ENCODE measurements around the gene DNAI7.

DNAI7 gene

DNA sequence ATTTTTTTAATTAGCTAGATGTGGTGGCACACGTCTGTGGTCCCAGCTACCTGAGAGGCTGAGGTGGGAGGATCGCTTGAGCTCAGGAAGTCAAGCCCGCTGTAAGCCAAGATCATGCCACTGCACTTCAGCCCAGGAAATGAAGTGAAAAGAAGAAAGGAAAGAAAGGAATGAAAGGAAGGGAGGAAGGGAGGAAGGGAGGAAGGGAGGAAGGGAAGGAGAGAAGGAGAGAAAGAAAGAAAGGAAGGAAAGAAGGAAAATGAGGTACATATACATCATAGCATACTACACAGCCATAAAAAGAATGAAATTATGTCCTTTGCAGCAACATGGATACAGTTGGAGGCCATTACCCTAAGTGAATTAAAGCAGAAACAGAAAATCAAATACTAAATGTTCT is 12.2 kb downstream of the DNAI7 start:
- no peak for DNase-seq (ENCODE audit: low read depth in 2 of 2)

DNA sequence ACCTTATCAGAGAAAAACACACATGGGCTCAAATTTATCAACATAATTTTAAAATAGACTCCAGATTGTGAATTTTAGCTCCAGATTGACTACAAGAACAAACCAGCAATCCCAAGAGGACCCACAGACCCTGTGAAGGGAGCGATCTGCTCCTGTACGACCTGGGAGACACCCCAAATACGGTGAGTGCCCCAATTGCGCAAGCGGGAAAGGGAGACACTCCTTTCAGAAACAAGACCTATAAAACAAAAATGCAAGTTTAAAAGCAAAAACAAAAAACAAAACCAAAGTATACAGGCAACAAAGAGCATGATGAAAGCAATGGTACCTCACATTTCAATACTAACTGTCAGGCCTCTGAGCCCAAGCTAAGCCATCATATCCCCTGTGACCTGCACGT is 32.1 kb downstream of the DNAI7 start:
- no peak for DNase-seq (ENCODE audit: low read depth in 2 of 2)

DNA sequence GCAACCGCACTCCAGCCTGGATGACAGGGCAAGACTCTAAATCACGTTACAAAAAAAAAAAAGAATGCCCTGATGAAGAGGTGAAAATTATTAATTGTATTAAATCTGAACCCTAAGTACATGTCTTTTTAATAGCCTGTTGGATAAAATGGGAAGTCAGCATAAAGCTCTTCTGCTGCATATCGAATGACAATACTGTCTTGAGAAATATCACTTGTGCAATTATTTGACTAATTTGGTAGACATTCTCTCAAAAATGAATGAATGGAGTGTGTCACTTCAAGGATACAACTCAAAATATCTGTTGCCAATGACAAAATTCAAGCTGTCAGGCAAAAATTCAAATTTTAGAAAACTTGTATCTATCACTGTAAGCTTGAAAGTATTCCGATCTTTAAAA is 38.9 kb downstream of the DNAI7 start:
- no peak for DNase-seq (ENCODE audit: low read depth in 2 of 2)

DNA sequence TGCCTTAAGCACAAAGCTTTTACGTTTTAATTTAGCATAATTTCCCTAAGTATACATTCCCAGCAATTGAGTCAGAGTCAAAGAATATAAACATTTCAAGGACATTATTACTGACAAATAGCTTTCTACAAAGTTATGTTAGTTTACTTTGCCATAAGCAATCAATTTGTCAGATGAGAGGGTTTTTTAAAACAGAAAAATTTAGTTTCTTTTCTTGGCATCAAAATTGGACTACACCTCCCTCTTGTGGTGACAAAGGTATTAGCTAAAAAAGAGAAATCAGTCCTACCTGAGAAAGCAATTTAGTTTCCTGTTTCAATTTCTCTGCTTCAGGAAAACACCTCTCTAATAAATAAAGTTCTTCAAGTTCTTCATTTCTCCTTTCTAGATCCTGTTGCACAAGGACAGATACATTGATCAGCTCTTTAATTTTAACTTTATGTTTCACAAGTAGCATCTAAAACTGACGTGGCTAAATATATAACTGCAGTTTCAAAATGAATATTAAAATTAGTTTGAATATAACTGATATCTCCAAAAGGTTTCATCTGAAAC is 39.9 kb downstream of the DNAI7 start:
- no peak for DNase-seq (ENCODE audit: low read depth in 2 of 2)

- DNase-seq (ENCODE audit: low read depth in 2 of 2): no peak
Observed at GRCh38 chr12:25152055-25152454, 42.9 kb downstream of the DNAI7 start.

DNA sequence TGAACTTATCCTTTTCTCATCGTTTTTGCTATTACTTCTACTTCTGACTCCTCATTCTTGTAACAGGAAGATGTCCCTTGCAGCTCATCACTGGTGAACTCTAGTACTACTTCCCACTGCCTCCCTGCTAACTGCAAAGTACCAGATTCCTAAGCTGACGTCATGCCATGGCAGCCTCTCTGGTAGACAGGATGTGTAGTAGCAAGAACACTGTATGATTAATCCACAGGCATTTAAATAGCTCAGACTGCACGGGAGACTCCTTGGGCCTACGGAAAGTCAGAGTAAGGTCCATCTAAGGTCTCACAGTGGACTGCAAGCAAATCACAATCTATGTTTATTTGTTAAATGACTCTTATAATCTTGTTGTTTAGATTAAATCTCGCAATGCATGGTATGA is 43.5 kb downstream of the DNAI7 start:
- DNase-seq (ENCODE audit: low read depth in 2 of 2): no peak

GRCh38 chr12:25146686-25147085 is 48.3 kb downstream of the DNAI7 start:
- no peak for DNase-seq (ENCODE audit: low read depth in 2 of 2)

DNA sequence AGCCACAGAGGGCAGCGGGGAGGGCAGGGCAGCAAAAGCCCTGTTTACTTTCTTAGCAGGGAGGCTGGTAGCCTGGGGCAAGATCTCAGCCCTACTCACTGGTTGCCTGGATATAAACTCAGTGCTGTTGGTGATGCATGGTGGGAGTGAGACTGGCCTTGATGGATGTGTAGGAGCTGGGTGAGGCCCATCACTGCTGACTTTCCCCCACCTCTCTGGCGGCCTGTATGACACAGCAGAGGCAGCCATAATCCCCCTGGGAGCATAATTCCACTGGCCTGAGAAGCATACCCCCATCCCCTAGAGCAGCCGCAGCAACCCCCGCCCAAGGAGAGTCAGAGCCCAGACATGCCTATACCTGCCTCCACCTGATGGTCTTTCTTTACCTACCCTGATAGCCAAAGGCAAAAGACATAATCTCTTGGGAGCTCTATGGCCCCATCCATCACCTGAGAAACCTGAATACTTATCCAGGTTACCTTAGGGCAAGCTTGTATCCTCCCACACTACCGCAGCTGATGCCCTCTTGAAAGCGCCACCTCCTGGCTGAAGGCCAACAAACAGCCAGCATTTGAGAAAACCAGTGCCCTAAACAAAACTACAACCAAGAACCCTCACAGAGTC is 59.3 kb downstream of the DNAI7 start:
- peak in 1 of 2 donors; percentile 18 for DNase-seq (ENCODE audit: low read depth in 2 of 2)

DNA sequence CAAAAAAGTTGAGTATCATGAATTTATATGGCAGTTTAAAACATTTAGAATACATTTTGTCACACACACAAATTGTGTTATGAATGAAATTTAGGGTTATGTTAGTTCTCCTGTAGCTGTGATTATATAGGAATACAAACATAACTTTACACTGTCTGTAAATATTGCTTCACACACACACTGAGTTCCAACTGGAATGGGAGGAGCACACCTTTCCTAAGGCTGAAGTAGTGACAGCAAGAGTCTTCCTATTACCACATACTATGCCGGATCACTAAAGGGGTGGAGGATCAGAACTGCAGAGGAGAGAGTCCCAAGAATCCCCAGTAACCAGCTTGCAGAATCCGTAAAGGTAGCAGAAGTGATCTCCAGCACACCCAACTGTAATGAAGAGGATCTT is 63.7 kb downstream of the DNAI7 start:
- no peak for DNase-seq (ENCODE audit: low read depth in 2 of 2)

DNA sequence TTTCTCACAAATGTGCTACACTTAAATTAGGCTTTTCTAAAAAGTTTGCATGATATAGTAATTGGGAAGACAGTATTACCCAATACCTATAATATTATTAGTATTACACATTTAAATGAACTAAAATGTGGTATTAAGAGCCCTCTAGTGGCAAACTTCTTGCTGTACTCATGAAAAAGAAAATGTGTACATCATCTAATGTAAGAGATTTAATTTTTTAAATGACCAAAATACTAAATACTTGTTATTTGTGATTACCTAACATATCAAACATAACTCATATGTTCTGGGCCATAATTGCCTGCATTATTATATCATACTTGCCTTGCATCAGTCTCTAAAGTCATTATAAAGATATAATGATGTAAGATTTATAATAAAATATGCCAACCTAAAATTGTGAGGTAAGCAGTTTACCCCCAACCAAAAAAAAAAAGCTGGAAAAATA is 64.2 kb downstream of the DNAI7 start:
- no peak for DNase-seq (ENCODE audit: low read depth in 2 of 2)

- no peak for DNase-seq (ENCODE audit: low read depth in 2 of 2)
Observed at GRCh38 chr12:25126746-25127145, 68.2 kb downstream of the DNAI7 start.

GRCh38 chr12:25126101-25126500 is 68.9 kb downstream of the DNAI7 start:
- no peak for DNase-seq (ENCODE audit: low read depth in 2 of 2)

GRCh38 chr12:25124493-25124892 is 70.5 kb downstream of the DNAI7 start:
- no peak for DNase-seq (ENCODE audit: low read depth in 2 of 2)

GRCh38 chr12:25123126-25123525 is 71.8 kb downstream of the DNAI7 start:
- no peak for DNase-seq (ENCODE audit: low read depth in 2 of 2)

DNA sequence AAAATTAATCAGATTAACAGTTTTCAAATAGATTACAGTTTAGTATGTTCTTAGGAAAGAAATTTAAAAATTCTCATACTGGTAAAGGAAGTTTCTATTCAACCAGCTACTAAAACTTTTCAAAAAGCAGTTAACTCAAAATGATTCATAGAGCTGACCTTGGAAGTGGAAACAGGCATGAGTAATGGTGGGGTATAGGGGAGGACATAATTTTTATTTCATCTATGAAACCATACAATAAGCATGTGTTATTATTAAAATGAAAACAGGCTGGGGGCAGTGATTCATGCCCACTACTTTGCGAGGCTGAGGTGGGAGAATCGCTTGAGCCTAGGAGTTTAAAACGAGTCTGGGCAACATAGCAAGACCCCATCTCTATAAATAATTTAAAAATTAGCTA is 73.0 kb downstream of the DNAI7 start:
- no peak for DNase-seq (ENCODE audit: low read depth in 2 of 2)

DNA sequence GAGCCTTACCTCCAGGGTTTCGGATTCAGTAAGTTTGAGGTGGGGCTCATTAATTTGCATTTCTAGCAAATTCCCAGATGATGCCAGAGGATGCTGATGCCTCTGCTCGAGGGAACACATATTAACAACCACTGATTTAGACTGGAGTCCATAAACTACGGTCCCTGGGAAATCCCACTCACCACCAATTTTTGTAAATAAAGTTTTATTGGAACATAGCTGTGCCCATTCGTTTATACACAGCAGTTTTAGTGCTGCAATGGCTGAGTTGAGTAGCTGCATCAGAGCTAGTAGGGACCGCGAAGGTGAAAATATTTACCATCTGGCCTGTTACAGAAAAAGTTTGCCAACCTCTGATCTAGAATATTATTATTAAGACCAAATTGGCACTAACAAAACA is 73.8 kb downstream of the DNAI7 start:
- no peak for DNase-seq (ENCODE audit: low read depth in 2 of 2)

- DNase-seq (ENCODE audit: low read depth in 2 of 2): no peak
Observed at GRCh38 chr12:25119020-25119419, 75.9 kb downstream of the DNAI7 start.

DNA sequence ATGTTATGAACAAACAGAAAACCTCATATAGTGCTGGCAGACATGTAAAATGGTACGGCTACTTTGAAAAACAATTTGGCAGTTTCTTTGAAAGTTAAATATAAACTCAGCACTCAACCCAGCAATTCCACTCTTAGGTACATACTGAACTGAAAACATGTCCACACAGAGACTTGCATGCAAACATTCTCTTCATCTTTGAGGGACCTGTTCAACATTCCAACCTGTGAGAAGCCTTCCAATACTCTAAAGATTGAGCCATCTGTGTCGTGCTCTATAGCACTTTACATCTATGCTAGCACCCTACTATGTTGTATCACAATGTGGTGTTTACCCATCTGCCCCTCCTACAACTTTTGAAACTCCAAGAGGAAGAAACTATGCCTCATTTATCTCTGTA is 79.3 kb downstream of the DNAI7 start:
- DNase-seq (ENCODE audit: low read depth in 2 of 2): no peak

- DNase-seq (ENCODE audit: low read depth in 2 of 2): no peak
Observed at GRCh38 chr12:25113651-25114050, 81.3 kb downstream of the DNAI7 start.

- no peak for DNase-seq (ENCODE audit: low read depth in 2 of 2)
Observed at GRCh38 chr12:25110260-25110659, 84.7 kb downstream of the DNAI7 start.

- DNase-seq (ENCODE audit: low read depth in 2 of 2): no peak
Observed at GRCh38 chr12:25107920-25108319, 87.0 kb downstream of the DNAI7 start.

DNA sequence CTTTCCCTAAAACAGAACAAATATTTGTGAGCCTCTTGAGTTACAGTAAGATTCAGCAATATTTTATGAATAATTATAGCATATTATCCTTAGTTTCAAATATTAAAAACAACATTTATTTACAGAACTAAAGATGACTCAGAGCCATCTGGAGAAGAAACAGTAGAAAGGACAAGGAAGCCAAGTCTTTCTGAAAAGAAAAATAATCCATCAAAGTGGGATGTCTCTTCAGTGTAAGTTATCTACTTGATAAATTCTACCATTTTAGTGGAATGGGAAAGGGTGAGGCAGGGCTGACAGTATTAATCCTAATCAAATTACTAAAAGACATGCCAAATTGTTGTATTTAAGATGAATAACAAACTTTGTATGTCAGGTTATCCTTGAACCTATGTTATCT is 88.1 kb downstream of the DNAI7 start:
- no peak for DNase-seq (ENCODE audit: low read depth in 2 of 2)

GRCh38 chr12:25102402-25102801 is 92.6 kb downstream of the DNAI7 start:
- no peak for DNase-seq (ENCODE audit: low read depth in 2 of 2)

- no peak for DNase-seq (ENCODE audit: low read depth in 2 of 2)
Observed at GRCh38 chr12:25101092-25101445, 93.9 kb downstream of the DNAI7 start.

All from stimulated activated CD4-positive, alpha-beta T cell treated with anti-CD3 and anti-CD28 coated beads, Interleukin-4, amount 100 ng/mL, for 48 hours (primary cell).